NCI-H345 treated with DMSO at 0.1 percent for 48 hours (cell line): ENCODE data around the gene EPB41L4A.
"Not testable (repeated sequence)": the region's sequence is repeated elsewhere in the genome, so short reads cannot be mapped to it uniquely, and the experiment has no call there.

Experiments
- DNase-seq: peaks from one replicate; lab custom pipeline; 2025; ENCODE audit not compliant: unreplicated experiment; lab: John Stamatoyannopoulos, UW

The EPB41L4A gene

GRCh38 chr5:112403069-112403468 lies 16.0 kb downstream of the EPB41L4A start:
- no peak for DNase-seq

- no peak for DNase-seq
Observed at GRCh38 chr5:112401924-112402323, 17.2 kb downstream of the EPB41L4A start.

DNA sequence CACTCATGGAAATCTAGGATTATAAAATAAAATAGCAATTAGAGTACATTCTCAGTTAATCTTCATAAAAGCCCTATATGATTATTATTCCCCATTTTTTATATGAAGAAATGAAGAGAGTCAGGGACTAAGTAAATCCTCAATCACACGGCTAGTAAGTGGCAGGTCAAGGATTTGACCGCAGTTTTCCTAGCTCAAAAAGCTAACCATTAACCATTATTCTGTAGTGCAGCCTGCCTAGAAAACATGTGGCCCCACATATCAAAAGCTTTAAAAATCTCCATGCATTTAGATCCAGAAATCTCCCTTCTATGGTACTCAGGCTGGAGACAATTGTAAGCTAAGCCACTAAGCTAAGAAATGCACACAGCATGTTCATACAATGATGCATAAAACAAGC lies 21.4 kb downstream of the EPB41L4A start:
- no peak for DNase-seq

GRCh38 chr5:112396430-112396829 lies 22.6 kb downstream of the EPB41L4A start:
- DNase-seq = no peak

DNA sequence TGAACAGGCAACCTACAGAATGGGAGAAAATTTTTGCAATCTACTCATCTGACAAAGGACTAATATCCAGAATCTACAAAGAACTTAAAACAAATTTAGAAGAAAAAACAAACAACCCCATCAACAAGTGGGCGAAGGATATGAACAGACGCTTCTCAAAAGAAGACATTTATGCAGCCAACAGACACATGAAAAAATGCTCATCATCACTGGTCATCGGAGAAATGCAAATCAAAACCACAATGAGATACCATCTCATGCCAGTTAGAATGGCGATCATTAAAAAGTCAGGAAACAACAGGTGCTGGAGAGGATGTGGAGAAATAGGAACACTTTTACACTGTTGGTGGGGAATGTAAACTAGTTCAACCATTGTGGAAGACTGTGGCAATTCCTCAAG lies 23.8 kb downstream of the EPB41L4A start:
- not testable (repeated sequence) for DNase-seq

GRCh38 chr5:112390327-112390726 lies 28.8 kb downstream of the EPB41L4A start:
- DNase-seq = peak; percentile 36

DNA sequence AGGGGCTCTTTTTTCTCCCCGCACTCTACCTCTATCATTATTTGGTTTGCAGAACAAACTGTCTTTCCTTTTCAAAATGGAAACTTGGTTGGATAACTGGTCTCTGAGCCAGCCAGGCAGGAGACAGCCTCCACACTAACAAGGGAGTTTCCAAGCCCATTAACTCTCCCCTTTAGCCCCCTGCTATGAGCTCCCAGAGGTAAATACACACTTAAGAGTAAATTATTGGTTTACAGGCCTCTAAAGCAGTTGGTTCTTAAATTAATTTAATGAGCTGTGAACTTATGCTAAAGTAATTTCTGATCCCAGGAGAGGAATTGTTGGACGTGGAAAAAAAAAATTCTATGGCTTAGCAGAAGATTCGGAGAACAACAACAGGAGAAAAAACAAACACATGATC lies 30.3 kb downstream of the EPB41L4A start:
- DNase-seq = peak; percentile 50

DNA sequence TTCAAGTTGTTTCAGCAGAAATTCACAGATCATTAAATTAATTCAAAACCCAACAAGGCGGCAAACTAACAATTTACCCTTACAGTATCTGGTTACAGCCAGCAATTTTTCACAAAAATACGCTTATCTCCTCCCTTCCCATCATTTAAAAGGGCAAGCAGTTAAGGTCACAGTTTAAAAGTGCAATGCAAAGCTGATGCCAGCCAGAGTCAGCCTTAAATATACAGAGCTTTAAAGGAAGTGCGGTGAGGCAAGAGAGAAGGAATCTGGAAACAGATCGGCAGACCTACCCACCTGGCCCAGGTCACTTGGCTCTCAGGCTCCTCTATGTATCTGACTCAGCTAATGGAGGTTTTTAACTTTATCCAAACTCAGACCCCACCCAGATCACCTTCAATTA lies 31.0 kb downstream of the EPB41L4A start:
- no peak for DNase-seq

GRCh38 chr5:112386766-112387165 lies 32.3 kb downstream of the EPB41L4A start:
- no peak for DNase-seq

- no peak for DNase-seq
Observed at GRCh38 chr5:112385969-112386368, 33.1 kb downstream of the EPB41L4A start.

GRCh38 chr5:112385566-112385965 lies 33.5 kb downstream of the EPB41L4A start:
- no peak for DNase-seq

- no peak for DNase-seq
Observed at GRCh38 chr5:112384523-112384922, 34.6 kb downstream of the EPB41L4A start.

- DNase-seq = no peak
Observed at GRCh38 chr5:112382886-112383285, 36.2 kb downstream of the EPB41L4A start.

DNA sequence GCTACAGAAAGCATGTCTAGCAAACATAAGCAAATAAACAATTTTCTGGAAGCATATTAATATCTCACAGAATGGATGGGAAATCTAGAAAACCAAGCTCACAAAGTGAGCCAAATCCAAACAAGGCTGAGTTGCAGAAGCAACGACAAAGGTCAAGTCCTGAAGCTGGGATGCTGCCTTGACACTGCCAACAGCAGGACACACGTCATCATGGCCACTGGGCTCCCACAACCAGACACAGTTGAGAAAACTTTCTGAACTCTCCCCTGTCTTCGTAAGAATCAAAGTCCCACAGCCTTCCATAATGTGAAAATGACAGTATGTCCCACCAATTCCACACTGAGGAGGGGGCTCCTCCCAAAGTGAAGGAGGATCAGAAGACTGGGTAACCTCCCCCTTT lies 37.6 kb downstream of the EPB41L4A start:
- DNase-seq = no peak

GRCh38 chr5:112379542-112380325 lies 39.3 kb downstream of the EPB41L4A start:
- DNase-seq = no peak

- DNase-seq = no peak
Observed at GRCh38 chr5:112374818-112375217, 44.3 kb downstream of the EPB41L4A start.

GRCh38 chr5:112374356-112374755 lies 44.7 kb downstream of the EPB41L4A start:
- DNase-seq = no peak

DNA sequence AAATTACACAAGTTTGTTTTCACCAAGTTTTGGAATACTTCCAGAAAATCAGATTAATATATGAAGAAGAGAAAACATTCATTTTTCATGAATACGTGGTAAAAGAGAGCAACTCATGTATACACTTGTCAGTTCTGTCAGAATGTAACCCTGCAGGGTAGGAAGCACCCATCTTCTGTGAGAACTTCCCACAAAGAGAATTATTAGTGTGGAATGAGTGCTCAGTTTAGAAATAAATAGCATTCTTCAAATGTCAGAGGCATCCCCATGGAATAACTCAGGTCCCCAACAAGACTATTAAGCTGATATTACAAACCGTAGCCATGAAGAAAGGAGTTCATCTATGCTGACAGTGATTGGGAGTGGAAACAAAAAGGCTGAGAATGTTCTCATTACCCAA lies 45.2 kb downstream of the EPB41L4A start:
- no peak for DNase-seq

DNA sequence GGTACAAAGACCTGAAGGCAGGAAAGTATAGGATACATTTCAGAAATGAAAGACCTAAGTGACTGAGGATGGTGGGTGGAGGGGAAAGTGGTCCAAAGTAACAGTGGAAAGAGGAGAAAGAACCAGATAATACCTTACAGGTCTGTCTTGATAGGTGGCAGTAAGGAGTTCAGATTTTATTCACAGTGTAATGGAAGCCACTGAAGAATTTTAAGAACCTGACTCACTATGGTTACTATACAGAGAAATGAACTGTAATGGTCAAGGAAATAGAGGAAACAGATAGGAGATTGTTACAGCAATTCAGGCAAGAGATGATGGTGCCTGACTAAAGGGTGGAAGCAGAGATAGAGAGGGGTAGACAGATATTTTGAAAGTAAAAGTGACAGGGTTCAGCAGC lies 46.5 kb downstream of the EPB41L4A start:
- DNase-seq = no peak

DNA sequence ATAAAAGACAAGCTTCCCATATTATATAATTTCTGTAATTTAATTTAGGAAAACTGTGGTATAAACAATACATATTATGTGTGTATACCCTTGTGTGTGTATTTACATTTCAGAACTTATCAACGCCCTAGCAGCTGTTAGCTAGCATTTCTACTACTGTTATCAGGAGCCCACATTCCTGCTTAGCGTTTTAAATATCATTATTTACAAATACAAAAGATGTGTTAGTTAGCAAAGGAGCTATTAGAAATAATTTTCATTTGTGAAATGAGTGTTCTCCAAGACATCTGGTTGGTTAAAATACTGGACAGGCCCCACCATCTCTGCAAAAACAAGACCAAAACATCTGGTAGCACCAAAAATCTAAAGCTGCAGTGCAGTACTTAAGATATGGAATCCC lies 48.0 kb downstream of the EPB41L4A start:
- DNase-seq = no peak

DNA sequence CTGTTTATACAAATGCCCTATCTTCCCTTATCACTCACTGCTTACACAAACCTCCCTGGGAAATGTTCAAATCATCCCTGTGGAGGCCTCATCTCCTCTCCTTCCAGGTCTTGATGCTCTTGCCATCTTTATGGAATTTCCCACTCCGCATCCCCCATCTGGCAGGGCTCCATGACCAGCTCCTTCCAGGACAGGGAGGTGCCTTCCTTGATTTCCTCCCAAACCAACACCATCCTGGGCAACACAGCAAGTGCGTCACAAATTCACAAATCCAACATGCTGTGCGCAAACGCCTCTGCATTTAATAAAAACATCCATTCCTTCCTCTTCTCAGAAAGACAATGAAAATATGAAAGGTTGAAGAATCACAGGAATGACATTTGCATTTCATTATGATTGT lies 51.7 kb downstream of the EPB41L4A start:
- no peak for DNase-seq

DNA sequence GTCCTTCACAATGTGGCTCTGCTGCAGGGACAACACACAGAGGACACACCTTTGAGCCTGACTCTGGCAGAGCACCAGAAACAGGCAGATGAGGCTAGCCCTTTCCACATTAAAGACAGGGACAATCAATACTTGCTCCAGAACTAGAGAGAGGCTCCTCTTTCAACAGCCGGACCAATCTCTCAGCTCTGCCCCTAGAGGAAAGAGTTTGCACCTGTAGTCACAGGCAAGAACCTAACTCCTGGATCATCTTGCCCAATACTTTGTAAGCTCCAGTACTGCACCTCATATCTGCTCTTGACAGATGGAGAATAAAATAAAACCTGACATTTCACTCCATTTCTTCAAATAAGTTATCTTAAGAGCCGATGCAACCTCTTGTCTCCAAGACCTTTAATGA lies 52.1 kb downstream of the EPB41L4A start:
- no peak for DNase-seq

DNA sequence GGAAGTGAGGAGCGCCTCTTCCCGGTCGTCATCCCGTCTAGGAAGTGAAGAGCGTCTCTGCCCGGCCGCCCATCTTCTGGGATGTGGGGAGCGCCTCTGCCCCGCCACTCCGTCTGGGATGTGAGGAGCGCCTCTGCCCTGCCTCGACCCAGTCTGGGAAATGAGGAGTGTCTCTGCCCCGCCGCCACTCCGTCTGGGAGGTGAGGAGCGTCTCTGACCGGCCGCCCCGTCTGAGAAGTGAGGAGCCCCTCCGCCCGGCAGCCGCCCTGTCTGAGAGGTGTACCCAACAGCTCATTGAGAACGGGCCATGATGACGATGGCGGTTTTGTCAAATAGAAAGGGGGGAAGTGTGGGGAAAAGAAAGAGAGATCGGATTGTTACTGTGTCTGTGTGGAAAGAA lies 58.3 kb downstream of the EPB41L4A start:
- DNase-seq = not testable (repeated sequence)
